Upper lobe of right lung (tissue), 1 donor: ENCODE measurements around the gene ZNF280B. TPM values are rescaled to one million over a fixed set of nuclear protein-coding genes. Genes with fewer than 3 reads are reported as not detected.
A peak's percentile ranks its signal among the peaks of the same experiment; 100 is the strongest.

Source experiments
- ATAC-seq: fragments of 200-7000 bp; cut with Tn5 transposase; one replicate; pipeline ENCODE4 v1.9.1; 2020; ENCODE audit warnings: mild to moderate bottlenecking, moderate library complexity
- DNase-seq: peaks from one replicate; pipeline ENCODE4 v3.0.0-alpha.2; 2020
- H3K27ac ChIP-seq: fragments of 200-600 bp; one replicate; pipeline ENCODE4 v1.8.0; 2022
- H3K27me3 ChIP-seq: fragments of 200-600 bp; one replicate; pipeline ENCODE4 v1.8.0; 2022; ENCODE audit warnings: mild to moderate bottlenecking
- H3K36me3 ChIP-seq: fragments of 200-600 bp; one replicate; pipeline ENCODE4 v1.8.0; 2022
- H3K4me1 ChIP-seq: fragments of 200-600 bp; one replicate; pipeline ENCODE4 v1.8.0; 2022
- H3K4me3 ChIP-seq: fragments of 200-600 bp; one replicate; pipeline ENCODE4 v1.8.0; 2022; ENCODE audit warnings: mild to moderate bottlenecking
- H3K9me3 ChIP-seq: fragments of 200-600 bp; one replicate; pipeline ENCODE4 v1.8.0; 2022
- CTCF ChIP-seq: fragments of 200-600 bp; IDR thresholded peaks from one replicate; pipeline ENCODE4 v1.8.0; 2022; ENCODE audit warnings: antibody characterized with exemption
- intact Hi-C: fragments of 100-400 bp; cut with DNase I; formaldehyde crosslinking; loops from one replicate; pipeline ENCODE4 v1.11.0; 2022
- total RNA-seq: library from RNA; stranded (reverse); fragmentation: NEBNext Ultra II Directional; extraction: Animal tissue kit (Norgen Biotek cat#: 25700); gene quantifications from one replicate; pipeline ENCODE4 v1.2.1, GENCODE V29; 2021
- donor health status: DM: no; HTN: yes; CAD: no; lungs with severe emphysema.

Gene ZNF280B
- total RNA-seq, 1 donor from 2014 or later = 0.49 TPM

- peaks cover 16% of the 10 kb centered on the region for H3K9me3 ChIP-seq
- H3K4me1 ChIP-seq = no peaks in the 10 kb centered on the region
- no peak overlapping the region for H3K27ac ChIP-seq
- H3K4me3 ChIP-seq = no peak overlapping the region
- DNase-seq (no peak), ATAC-seq (no peak)
- H3K27me3 ChIP-seq = peaks cover 31% of the 10 kb centered on the region
- intact Hi-C loops = no loop called here
- H3K36me3 ChIP-seq = no peaks in the 10 kb centered on the region
- TF ChIP-seq CTCF = no peak
Measured at GRCh38 chr22:22462813-22463567, 45.6 kb downstream of the ZNF280B start.

DNA sequence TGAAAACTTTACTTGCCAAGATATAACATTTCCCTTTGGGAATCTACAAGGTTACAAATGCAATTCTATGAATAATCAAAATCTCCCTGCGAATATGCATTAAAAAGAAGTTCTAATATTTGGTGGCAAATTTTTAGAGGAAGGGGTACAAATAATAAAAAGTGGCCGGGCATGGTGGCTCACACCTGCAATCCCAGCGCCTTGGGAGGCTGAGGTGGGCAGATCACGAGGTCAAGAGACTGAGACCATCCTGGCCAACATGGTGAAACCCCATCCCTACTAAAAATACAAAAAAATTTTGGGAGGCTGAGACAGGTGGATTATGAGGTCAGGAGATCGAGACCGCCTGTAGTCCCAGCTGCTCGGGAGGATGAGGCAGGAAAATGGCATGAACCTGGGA lies 47.0 kb downstream of the ZNF280B start:
- intact Hi-C loops = no loop called here
- Histone ChIP-seq H3K36me3 (no peaks in the 10 kb centered on the region), H3K9me3 (peaks cover 16% of the 10 kb centered on the region), H3K27ac (no peak overlapping the region), H3K4me1 (no peaks in the 10 kb centered on the region), H3K27me3 (peaks cover 36% of the 10 kb centered on the region), H3K4me3 (no peak overlapping the region)
- DNase-seq = no peak
- TF ChIP-seq CTCF = no peak
- ATAC-seq = no peak

DNA sequence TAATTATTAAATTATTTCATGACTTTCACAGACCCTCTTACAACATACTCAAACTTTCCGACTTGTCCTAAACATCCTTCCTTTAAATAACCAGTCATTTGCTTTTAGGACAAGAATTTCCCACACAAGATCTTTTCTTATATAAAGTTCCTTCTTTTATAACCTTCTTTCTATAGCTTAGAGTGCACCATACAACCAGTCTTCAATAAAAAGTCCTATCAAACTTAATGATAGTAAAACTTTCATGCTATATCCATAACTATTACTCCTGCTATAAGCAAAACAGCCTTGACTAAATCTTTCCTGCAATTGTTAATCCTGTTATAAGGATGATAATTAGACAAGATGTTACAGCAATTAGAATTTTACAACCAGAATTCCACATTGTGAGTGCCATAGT lies 47.4 kb downstream of the ZNF280B start:
- DNase-seq = no peak
- Histone ChIP-seq H3K4me1 (no peaks in the 10 kb centered on the region), H3K9me3 (peaks cover 16% of the 10 kb centered on the region), H3K36me3 (no peaks in the 10 kb centered on the region), H3K27ac (no peak overlapping the region), H3K4me3 (no peak overlapping the region), H3K27me3 (peaks cover 37% of the 10 kb centered on the region)
- intact Hi-C loops = no loop called here
- TF ChIP-seq CTCF = no peak
- no peak for ATAC-seq

- Histone ChIP-seq H3K4me1 (no peaks in the 10 kb centered on the region), H3K27me3 (peaks cover 37% of the 10 kb centered on the region), H3K36me3 (no peaks in the 10 kb centered on the region), H3K9me3 (peaks cover 16% of the 10 kb centered on the region), H3K27ac (no peak overlapping the region), H3K4me3 (no peak overlapping the region)
- ATAC-seq (no peak), DNase-seq (no peak)
- intact Hi-C loops = no loop called here
- TF ChIP-seq CTCF = peak; percentile 41
Measured at GRCh38 chr22:22460635-22461034, 47.9 kb downstream of the ZNF280B start.

GRCh38 chr22:22460060-22460459 lies 48.5 kb downstream of the ZNF280B start:
- no peak overlapping the region for H3K27ac ChIP-seq
- H3K27me3 ChIP-seq = peaks cover 37% of the 10 kb centered on the region
- H3K4me1 ChIP-seq = no peaks in the 10 kb centered on the region
- no peak for TF ChIP-seq CTCF
- H3K36me3 ChIP-seq = no peaks in the 10 kb centered on the region
- DNase-seq (no peak), ATAC-seq (no peak)
- H3K4me3 ChIP-seq = no peak overlapping the region
- peaks cover 16% of the 10 kb centered on the region for H3K9me3 ChIP-seq
- intact Hi-C loops = no loop called here
